Eye (tissue), 1 donor: ENCODE measurements around the gene PDGFA.

Source experiments
- DNase-seq: peaks from one replicate; pipeline ENCODE4 v3.0.0-alpha.2; 2015

PDGFA gene

GRCh38 chr7:534075-534474 is 14.4 kb upstream of the PDGFA start:
- DNase-seq = no peak

DNA sequence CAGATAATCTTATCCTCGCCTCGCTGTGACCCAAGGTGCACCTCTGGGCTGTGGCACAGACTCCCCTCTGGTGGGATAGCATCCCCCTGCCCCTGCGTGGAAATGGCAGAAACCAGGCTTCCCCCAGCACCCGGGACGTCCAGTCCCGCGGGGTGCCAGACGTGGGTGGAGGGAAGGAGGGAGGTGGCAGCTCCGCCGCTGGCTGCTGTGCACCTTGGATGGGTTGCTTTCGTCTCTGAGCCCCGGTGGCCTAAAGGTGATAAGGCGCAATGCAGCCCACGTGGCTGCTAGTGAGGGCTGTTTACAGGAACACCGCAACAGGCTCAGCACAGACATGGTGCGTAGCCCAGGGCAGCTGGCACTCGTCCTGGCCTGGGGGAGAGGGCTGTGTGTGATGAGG is 13.6 kb upstream of the PDGFA start:
- DNase-seq = no peak

GRCh38 chr7:532379-533143 is 12.9 kb upstream of the PDGFA start:
- no peak for DNase-seq

DNA sequence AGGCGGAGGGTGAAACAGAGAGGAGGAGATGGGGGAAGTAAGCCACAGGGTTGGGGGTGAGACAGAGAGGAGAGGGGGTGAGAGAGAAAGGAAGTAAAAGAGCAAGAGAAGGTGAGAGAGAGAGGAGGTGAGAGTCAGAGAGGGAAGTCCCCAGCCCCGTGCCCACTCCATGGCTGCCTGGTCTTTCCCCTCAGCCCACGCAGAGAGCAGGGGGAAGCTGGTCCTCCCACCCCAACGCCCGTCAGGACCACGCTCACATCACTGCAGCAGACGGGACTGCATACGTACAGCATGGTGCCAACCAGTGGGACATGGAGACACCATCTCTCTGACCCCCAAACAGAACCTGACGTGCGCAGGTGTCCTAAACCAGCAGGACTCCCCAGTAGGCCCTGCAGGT is 12.1 kb upstream of the PDGFA start:
- DNase-seq = no peak

DNA sequence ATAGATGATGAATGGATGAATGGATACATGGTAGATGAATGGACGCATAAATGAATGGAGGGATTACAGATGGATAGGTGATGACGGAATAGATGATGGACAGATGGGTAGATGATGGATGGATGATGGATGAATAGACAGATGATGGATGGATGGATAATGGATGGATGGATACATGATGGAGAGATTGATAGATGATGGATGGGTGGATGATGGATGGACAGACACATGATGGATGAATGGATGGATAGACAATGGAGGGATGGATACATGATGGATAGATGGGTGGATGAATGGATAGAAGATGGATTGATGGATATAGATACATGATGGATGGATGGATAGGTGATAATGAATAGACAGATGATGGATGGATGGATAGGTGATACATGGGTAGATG is 8.8 kb upstream of the PDGFA start:
- DNase-seq = no peak

DNA sequence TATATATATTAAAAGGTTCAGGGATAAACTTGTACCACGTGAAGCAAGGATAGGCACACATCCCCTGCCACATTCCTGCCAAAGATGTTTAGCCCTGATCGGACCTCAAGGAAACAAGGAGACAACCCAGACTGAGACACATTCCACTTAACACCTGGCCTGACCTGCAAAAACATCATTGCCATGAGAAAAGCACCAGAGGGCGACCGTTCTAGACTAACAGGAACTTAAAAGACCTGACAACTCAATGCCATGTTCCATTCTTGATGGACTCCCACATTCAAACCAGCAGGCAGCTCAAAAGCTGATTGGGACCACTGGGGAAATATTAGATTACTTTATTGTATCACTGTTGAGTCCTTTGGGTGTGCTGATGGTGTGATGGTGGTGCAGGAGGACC is 8.1 kb upstream of the PDGFA start:
- DNase-seq = no peak

DNA sequence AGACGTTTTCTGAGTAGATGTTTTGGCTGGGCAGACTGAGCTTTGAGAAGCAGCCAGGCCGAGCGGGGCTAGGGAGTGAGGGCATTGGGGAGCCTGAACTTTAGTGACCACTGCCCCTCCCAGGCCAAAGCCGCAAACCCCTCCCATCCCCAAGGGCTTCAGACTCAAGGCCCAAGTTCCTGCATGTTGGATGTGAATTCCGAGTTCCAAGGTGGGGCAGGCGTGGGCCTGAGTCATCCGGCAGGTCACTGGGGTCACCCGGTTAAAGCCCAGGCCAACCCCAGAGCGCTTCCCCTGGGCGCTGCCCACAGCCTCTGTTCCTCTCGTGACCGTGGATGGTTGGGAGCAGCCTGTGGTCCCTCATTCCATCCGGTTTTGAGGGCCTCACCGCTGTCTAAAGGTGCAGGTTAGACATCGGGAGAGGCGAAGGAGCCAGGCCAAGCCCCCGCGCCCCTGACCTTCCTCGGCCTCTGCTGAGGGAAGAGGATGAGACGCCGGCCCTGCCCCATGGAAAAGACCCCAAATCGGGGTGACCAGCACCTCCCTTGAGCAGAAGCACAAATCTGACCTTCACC is 6.9 kb upstream of the PDGFA start:
- DNase-seq = no peak

GRCh38 chr7:525740-526139 is 6.1 kb upstream of the PDGFA start:
- DNase-seq = no peak

DNA sequence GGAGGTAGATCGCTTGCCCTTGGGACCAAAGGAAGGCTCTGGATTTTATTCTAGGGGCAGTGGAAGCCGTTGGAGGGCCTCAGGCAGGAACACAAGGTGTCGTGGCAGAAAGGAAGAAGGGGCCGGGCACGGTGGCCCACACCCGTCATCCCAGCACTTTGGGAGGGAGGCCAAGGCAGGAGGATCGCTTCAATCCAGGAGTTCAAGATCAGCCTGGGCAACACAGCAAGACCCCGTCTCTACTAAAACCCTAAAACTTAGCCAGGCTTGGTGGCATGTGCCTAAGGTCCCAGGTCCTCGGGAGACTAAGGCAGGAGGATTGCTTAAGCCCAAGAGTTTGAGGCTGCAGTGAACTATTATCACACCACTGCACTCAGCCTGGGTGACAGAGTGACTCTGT is 5.2 kb upstream of the PDGFA start:
- no peak for DNase-seq

GRCh38 chr7:523347-524336 is 4.0 kb upstream of the PDGFA start:
- peak; percentile 50 for DNase-seq

- no peak for DNase-seq
These were observed 3.3 kb upstream of the PDGFA start for GRCh38 chr7:522951-523314.

DNA sequence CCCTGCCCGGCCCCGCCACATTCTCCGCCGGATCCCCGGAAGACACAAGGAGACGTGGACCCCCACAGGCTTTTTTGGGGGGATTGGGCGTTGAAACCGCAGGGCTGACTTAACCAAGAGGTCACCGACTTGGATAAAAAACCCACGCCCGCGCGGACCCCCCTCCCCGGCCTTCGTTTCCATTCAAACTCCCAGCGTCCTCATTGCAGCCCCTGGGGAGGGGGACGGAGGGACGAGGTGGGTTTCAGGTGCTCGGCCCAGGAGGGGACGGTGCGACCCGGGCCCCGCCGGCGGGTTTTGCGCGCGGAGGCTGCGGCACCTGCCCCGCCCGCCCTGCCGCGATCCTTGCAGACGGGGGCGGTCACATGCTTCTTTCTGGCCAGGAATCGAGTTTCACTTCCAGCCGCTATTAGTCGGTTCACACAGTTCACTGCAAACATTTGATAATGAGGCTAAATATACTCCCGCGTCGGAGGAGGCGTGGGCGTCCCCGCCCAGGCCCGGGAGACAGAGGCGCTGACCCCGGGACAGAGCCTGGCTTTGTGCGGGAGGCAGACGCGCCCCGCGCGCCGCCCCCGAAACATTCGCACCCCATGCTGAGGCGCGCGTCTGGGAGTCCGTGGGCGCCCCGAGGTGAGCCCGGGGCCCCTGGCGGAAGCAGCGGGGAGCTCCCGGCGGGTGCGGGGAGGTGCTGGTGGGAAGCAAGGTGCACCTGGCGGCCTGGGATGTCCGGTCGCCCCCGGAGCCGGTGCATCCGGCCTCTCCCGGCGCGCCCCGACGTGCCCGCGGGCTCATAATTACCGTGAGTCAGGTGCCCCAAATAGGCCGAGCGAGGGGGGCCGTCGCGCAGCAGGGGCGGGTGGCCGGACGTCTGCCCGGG is 2.7 kb upstream of the PDGFA start:
- DNase-seq = peak; percentile 78

- peak; percentile 78 for DNase-seq
These were observed 1.8 kb upstream of the PDGFA start for GRCh38 chr7:521221-522070.

- DNase-seq = peak; percentile 56
These were observed 986 bp upstream of the PDGFA start for GRCh38 chr7:520503-521161.

- DNase-seq = peak; percentile 83
These were observed 789 bp downstream of the PDGFA start for GRCh38 chr7:518630-519483.

DNA sequence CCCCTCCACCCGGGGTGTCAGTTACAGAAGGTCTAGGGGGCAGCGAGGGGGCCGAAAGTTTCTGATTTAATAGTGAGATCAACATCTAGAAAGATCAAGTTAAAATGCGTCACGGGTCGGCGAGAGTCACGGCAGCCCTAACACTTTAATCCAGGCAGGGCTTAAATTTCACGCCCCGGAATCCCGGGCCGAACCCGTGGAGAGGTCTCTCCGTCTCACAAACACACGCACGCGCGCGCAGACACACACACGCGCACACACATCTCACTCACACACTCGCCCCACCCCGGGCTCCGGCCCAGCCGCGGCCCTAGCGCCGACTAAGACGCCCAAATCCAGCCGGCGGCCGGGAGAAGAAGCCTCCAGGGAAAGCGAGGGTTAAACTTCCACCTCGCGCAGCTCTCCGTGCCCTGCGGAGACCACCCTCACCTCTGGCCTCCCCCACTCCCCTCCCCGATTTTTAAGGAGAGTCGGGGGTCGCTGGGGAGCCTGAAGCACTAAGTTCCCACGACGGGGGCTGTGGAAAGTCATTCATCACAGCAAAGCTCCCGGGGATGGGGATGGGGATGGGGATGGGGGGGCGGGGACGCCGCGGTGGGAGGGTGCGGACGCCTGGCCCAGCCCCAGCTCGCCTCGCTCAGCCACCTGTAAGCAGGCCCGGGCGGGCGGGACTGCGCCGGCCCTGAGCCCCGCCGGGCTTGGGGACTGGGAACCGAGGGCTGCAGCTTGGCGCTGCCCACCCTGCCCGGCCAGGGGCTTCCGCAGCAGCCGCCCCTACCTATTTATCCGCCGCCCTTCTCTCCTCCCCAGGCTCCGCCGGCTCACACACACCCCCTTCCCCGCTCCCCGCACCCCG is 1.6 kb downstream of the PDGFA start:
- peak; percentile 72 for DNase-seq

DNA sequence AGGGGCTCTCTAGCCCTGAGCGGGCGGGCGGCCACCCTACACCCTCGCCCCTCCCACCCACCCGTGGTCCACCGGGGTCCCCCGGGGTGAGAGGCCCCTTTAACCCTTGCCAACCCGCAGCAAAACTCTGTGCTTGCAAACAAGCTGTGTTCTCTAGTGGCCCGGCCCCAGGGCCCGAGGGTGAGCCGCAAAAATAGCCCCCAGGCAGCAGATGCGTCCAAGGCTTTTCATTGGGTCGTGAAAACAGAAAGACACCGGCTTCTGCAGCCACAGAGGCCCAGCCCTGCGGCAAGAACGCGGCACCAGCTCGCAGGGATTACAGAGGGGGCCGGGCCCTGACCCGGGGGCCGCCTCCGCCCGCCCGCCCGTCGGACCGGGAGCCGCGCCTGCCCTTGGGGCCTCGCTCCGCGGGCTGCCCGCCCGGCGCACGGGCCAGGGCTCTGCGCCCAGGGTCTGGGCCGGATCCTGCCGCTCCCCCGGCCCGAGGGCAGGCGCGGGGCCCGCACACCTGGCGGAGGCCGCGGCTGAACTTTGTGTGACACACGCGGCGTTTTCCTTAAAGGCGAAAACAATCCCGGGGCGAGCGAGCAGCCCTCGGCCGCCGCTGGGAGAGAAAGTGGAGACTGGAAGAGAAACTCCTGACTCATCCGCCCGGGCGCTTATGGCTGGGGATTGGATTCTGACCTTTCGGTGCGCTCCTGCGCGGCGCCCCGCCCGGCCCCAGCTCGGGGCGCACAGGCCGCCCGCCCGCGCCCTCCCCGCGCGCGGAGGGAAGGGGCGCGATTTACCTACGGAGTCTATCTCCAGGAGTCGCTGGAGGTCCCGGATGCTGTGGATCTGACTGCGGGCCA is 2.8 kb downstream of the PDGFA start:
- DNase-seq = peak; percentile 66

- peak; percentile 67 for DNase-seq
These were observed 3.4 kb downstream of the PDGFA start for GRCh38 chr7:516216-516605.
